Measurements from ENCODE around the gene XPR1. TPM values are rescaled to one million over a fixed set of nuclear protein-coding genes. Genes with fewer than 3 reads are reported as not detected.

Gene XPR1
- total RNA-seq, 1 experiment from 2014 or later, result 19.9 TPM

- TF ChIP-seq SIN3A (IDR thresholded peaks at IDR 0.05; ENCODE audit: low read depth), result no peak
- TF ChIP-seq POLR2A (IDR thresholded peaks at IDR 0.05; ENCODE audit: borderline replicate concordance, extremely low read depth, insufficient read depth, insufficient read length), result no peak
- TF ChIP-seq POLR2AphosphoS5 (IDR thresholded peaks at IDR 0.05; ENCODE audit: low read depth, low read length), result no peak
- TF ChIP-seq EGR1 (IDR thresholded peaks at IDR 0.05; ENCODE audit: low read depth), result no peak
- no peak for TF ChIP-seq JUND (IDR thresholded peaks at IDR 0.05)
- TF ChIP-seq ELF1 (IDR thresholded peaks at IDR 0.05; ENCODE audit: borderline replicate concordance, low read depth), result no peak
These were observed 296.8 kb downstream of the XPR1 start (continued) for GRCh38 chr1:180928331-180929230.

GRCh38 chr1:180929389-180929788, 297.6 kb downstream of the XPR1 start:
- BruUV-seq (replicated peaks), result no TSS peak
- Histone ChIP-seq H3K4me3 (replicated peaks in 1 of 2; ENCODE audit: low read depth in 1 of 2, low read length in 2 of 2) (no peak overlapping the region), H3K4me1 (ENCODE audit: control insufficient read depth in 1 of 2, insufficient read depth in 2 of 2, low read length in 2 of 2) (no peaks in the 10 kb centered on the region), H3K27me3 (ENCODE audit: insufficient read depth, low read length) (no peaks in the 10 kb centered on the region), H2AFZ (ENCODE audit: low read depth, low read length, poor library complexity, severe bottlenecking) (no peak overlapping the region), H3K27ac (ENCODE audit: low read depth, low read length) (no peak overlapping the region), H3K79me2 (ENCODE audit: insufficient read depth, low read length) (no peaks in the 10 kb centered on the region), H3K9ac (ENCODE audit: low read length) (no peak overlapping the region), H3K9me3 (ENCODE audit: control insufficient read depth in 1 of 2, insufficient read depth in 1 of 2, low read depth in 1 of 2, low read length in 2 of 2) (no peaks in the 10 kb centered on the region), H4K20me1 (ENCODE audit: insufficient read depth) (no peaks in the 10 kb centered on the region), H3K9me2 (ENCODE audit: insufficient read depth) (no peaks in the 10 kb centered on the region), H3K36me3 (ENCODE audit: control insufficient read depth in 1 of 2, insufficient read depth in 2 of 2, low read length in 2 of 2) (no peaks in the 10 kb centered on the region), H3K4me2 (ENCODE audit: low read length) (no peak overlapping the region)
- ATAC-seq (no peak), DNase-seq (ENCODE audit: low read depth, low spot score) (no peak)
- ChIA-PET CTCF (no interaction called here), POLR2A (no interaction called here), RAD21 (ENCODE audit: low non-redundant PET in 1 of 2, low total read pairs in 2 of 2, uncharacterized antibody in 2 of 2, unreplicated experiment in 2 of 2) (no interaction called here)
- intact Hi-C loops (cut with micrococcal nuclease), result no loop called here
- TF ChIP-seq CTCF (IDR thresholded peaks at IDR 0.05 in 2 of 3, conservative IDR thresholded peaks at IDR 0.05 in 1 of 3; ENCODE audit: borderline replicate concordance in 1 of 3, insufficient read depth in 1 of 3, low read depth in 2 of 3, low read length in 2 of 3) (no peak), CBX3 (IDR thresholded peaks at IDR 0.05; ENCODE audit: low read depth) (no peak), TCF7L2 (IDR thresholded peaks at IDR 0.05; ENCODE audit: borderline replicate concordance, extremely low read depth, insufficient read depth, insufficient read length) (no peak), REST (IDR thresholded peaks at IDR 0.05; ENCODE audit: low read depth) (no peak), YY1 (IDR thresholded peaks at IDR 0.05; ENCODE audit: extremely low read depth, insufficient replicate concordance, low read depth, low read length) (no peak), EGR1 (IDR thresholded peaks at IDR 0.05; ENCODE audit: low read depth) (no peak), ZBTB33 (IDR thresholded peaks at IDR 0.05; ENCODE audit: extremely low read depth, insufficient replicate concordance, low read length) (no peak), SRF (IDR thresholded peaks at IDR 0.05; ENCODE audit: low read depth) (no peak), ELF1 (IDR thresholded peaks at IDR 0.05; ENCODE audit: borderline replicate concordance, low read depth) (no peak), JUND (IDR thresholded peaks at IDR 0.05) (no peak), ZNF274 (IDR thresholded peaks at IDR 0.05; ENCODE audit: low read depth, low read length) (no peak), FOSL1 (IDR thresholded peaks at IDR 0.05; ENCODE audit: low read depth) (no peak), CEBPB (IDR thresholded peaks at IDR 0.05; ENCODE audit: low read depth) (no peak), EZH2phosphoT487 (IDR thresholded peaks at IDR 0.05; ENCODE audit: borderline replicate concordance) (no peak), SIN3A (IDR thresholded peaks at IDR 0.05; ENCODE audit: low read depth) (no peak)

Measured in HCT116 (cell line).